Smooth muscle cell (in vitro differentiated cells): ENCODE results near the gene TBCCD1. TPM values are rescaled to one million over a fixed set of nuclear protein-coding genes. Genes with fewer than 3 reads are reported as not detected.

Source experiments
- DNase-seq: peaks from one replicate; lab custom pipeline; 2025; ENCODE audit not compliant: unreplicated experiment; lab: John Stamatoyannopoulos, UW
- H2AFZ ChIP-seq: fragments of 200-600 bp; sonication (generic); 2 replicates; pipeline ENCODE4 v1.6.0; 2016; ENCODE audit warnings: antibody characterized with exemption, low read depth, mild to moderate bottlenecking
- H3F3A ChIP-seq: fragments of 200-600 bp; sonication (generic); 2 replicates; pipeline ENCODE4 v1.6.0; 2017; ENCODE audit warnings: antibody characterized with exemption, low read depth
- H3K27ac ChIP-seq: fragments of 200-600 bp; sonication (generic); 2 replicates; pipeline ENCODE4 v1.5.1; 2016; ENCODE audit warnings: low read depth, mild to moderate bottlenecking
- H3K27me3 ChIP-seq: fragments of 200-600 bp; sonication (generic); 2 replicates; pipeline ENCODE4 v1.6.1; 2016; ENCODE audit warnings: low read depth, mild to moderate bottlenecking
- H3K36me3 ChIP-seq: fragments of 200-600 bp; sonication (generic); 2 replicates; pipeline ENCODE4 v1.5.1; 2016; ENCODE audit warnings: low read depth
- H3K4me1 ChIP-seq: fragments of 200-600 bp; sonication (generic); 2 replicates; pipeline ENCODE4 v1.5.1; 2016; ENCODE audit warnings: low read depth
- H3K4me2 ChIP-seq: fragments of 200-600 bp; sonication (generic); 2 replicates; pipeline ENCODE4 v1.6.0; 2016; ENCODE audit warnings: mild to moderate bottlenecking
- H3K4me3 ChIP-seq: fragments of 200-600 bp; sonication (generic); 2 replicates; pipeline ENCODE4 v1.5.1; 2016; ENCODE audit warnings: mild to moderate bottlenecking
- H3K79me2 ChIP-seq: fragments of 200-600 bp; sonication (generic); 2 replicates; pipeline ENCODE4 v1.6.0; 2016; ENCODE audit warnings: low read depth, mild to moderate bottlenecking
- H3K9ac ChIP-seq: fragments of 200-600 bp; sonication (generic); 2 replicates; pipeline ENCODE4 v1.6.0; 2016; ENCODE audit warnings: low read depth
- H3K9me3 ChIP-seq: fragments of 200-600 bp; sonication (generic); replicated peaks from 2 replicates; pipeline ENCODE4 v1.5.1; 2016; ENCODE audit warnings: low read depth
- H4K20me1 ChIP-seq: fragments of 200-600 bp; sonication (generic); 2 replicates; pipeline ENCODE4 v1.6.0; 2016; ENCODE audit warnings: low read depth
- CTCF ChIP-seq: fragments of 200-600 bp; sonication (generic); IDR thresholded peaks from 2 replicates; pipeline ENCODE4 v1.5.1; 2017; ENCODE audit warnings: borderline replicate concordance, mild to moderate bottlenecking, antibody characterized with exemption; ENCODE audit not compliant: insufficient read depth, poor library complexity, severe bottlenecking
- WGBS: methylation state at CpG from one replicate; pipeline ENCODE4 v1.1.7; 2016; ENCODE audit warnings: low lambda C conversion rate; 5-methylcytosine and 5-hydroxymethylcytosine counted together
- polyA plus RNA-seq: library from polyadenylated mRNA; unstranded; fragments of >200 nt; fragmentation: Nextera tagmentation; extraction: Ambion mirVana; gene quantifications from 2 replicates; pipeline ENCODE4 v1.2.1, GENCODE V29; 2016
- total RNA-seq: library from RNA; depleted of rRNA; stranded (reverse); fragments of >200 nt; gene quantifications from 2 replicates; pipeline ENCODE4 v1.2.3, GENCODE V29; 2014

Gene TBCCD1
- total and polyA plus RNA-seq, 2 experiments from 2014 or later = 12.2 to 19.5 TPM

DNA sequence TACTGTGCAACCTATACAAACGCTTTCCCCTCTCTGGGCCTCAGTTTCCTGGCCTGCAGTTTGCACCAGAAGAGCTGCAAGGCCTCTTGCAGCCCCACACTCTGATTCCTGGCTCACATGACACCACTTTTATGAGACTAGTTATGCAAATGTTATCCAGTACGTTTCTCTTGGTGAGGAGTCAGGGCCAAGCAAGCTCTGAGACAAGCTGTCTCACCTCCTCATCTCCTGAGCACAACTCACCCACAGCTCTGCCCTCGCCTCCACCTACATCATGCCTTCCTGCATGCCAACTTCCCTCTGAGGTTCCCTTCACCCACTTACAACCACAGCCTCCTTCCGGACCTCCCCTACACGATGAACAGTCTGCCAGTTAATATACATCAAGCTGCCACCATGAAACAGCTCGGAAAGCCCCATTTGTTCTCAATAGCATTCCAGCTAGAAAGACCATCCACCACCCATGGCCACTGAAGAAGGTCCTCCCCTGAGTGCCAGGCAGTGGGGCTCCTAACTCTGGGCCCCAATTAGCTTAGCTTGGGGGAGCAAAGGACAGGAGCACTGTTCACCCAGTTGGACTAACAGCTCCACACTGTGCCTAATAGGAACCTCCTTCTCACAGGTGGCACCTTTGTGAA lies 48.0 kb downstream of the TBCCD1 start:
- Histone ChIP-seq H3K79me2 (no peaks in the 10 kb centered on the region), H3K4me1 (peaks cover 9% of the 10 kb centered on the region), H2AFZ (no peak overlapping the region), H3K27ac (no peak overlapping the region), H3K4me2 (no peak overlapping the region), H3K9ac (no peak overlapping the region), H3K4me3 (no peak overlapping the region), H3F3A (no peaks in the 10 kb centered on the region), H3K36me3 (no peaks in the 10 kb centered on the region), H3K9me3 (no peaks in the 10 kb centered on the region), H4K20me1 (no peaks in the 10 kb centered on the region), H3K27me3 (no peaks in the 10 kb centered on the region)
- DNase-seq = no peak
- no peak for TF ChIP-seq CTCF
- 73% methylated on average over 6 of the region's 6 CpGs for WGBS

GRCh38 chr3:186517218-186517617 lies 49.9 kb downstream of the TBCCD1 start:
- Histone ChIP-seq H3K4me2 (no peak overlapping the region), H3K79me2 (no peaks in the 10 kb centered on the region), H4K20me1 (no peaks in the 10 kb centered on the region), H3K27me3 (peaks cover 11% of the 10 kb centered on the region), H2AFZ (no peak overlapping the region), H3F3A (no peaks in the 10 kb centered on the region), H3K27ac (no peak overlapping the region), H3K9me3 (no peaks in the 10 kb centered on the region), H3K4me3 (no peak overlapping the region), H3K9ac (no peak overlapping the region), H3K4me1 (peaks cover 6% of the 10 kb centered on the region), H3K36me3 (no peaks in the 10 kb centered on the region)
- no peak for TF ChIP-seq CTCF
- WGBS = 93% methylated on average over 4 of the region's 4 CpGs
- DNase-seq = no peak

- no peak for TF ChIP-seq CTCF
- Histone ChIP-seq H3K4me2 (no peak overlapping the region), H3K4me3 (no peak overlapping the region), H4K20me1 (no peaks in the 10 kb centered on the region), H3K9ac (no peak overlapping the region), H3K27ac (no peak overlapping the region), H3F3A (no peaks in the 10 kb centered on the region), H3K79me2 (no peaks in the 10 kb centered on the region), H3K4me1 (peaks cover 2% of the 10 kb centered on the region), H3K27me3 (peaks cover 11% of the 10 kb centered on the region), H2AFZ (no peak overlapping the region), H3K9me3 (no peaks in the 10 kb centered on the region), H3K36me3 (no peaks in the 10 kb centered on the region)
- WGBS = 98% methylated on average over 2 of the region's 2 CpGs
- no peak for DNase-seq
Observed at GRCh38 chr3:186516646-186517045, 50.5 kb downstream of the TBCCD1 start.

GRCh38 chr3:186515125-186515524 lies 52.0 kb downstream of the TBCCD1 start:
- DNase-seq = no peak
- H3K4me1 ChIP-seq = no peaks in the 10 kb centered on the region
- H3K36me3 ChIP-seq = no peaks in the 10 kb centered on the region
- WGBS = 91% methylated on average over 4 of the region's 4 CpGs
- no peak for TF ChIP-seq CTCF
- no peak overlapping the region for H3K9ac ChIP-seq
- no peak overlapping the region for H3K27ac ChIP-seq
- H3K4me3 ChIP-seq = no peak overlapping the region
- peaks cover 14% of the 10 kb centered on the region for H3K27me3 ChIP-seq
- H3K4me2 ChIP-seq = no peak overlapping the region
- H3K9me3 ChIP-seq = no peaks in the 10 kb centered on the region
- no peaks in the 10 kb centered on the region for H3K79me2 ChIP-seq
- no peaks in the 10 kb centered on the region for H4K20me1 ChIP-seq
- H3F3A ChIP-seq = no peaks in the 10 kb centered on the region
- H2AFZ ChIP-seq = no peak overlapping the region
